ENCODE measurements around the gene CDON.

GRCh38 chr11:126062679-126063506 lies at the start of gene CDON:
- TF ChIP-seq POLR2AphosphoS5 (IDR thresholded peaks at IDR 0.05; ENCODE audit: low read depth, low read length) (no peak), POLR2A (IDR thresholded peaks at IDR 0.05; ENCODE audit: low read depth, low read length) (no peak), TAF1 (IDR thresholded peaks at IDR 0.05; ENCODE audit: low read depth, low read length) (no peak)

All from GM12891 (cell line).